GM10847 (cell line): ENCODE data around the gene FRY.

ENCODE experiments used
- POLR2A ChIP-seq: IDR thresholded peaks from 2 replicates; pipeline ENCODE4 v1.6.1; 2011; ENCODE audit not compliant: insufficient read length; ENCODE audit errors: extremely low read depth

The FRY gene

GRCh38 chr13:32127691-32128090 is 96.1 kb downstream of the FRY start:
- TF ChIP-seq POLR2A, result no peak

GRCh38 chr13:32134241-32135055 is 102.9 kb downstream of the FRY start:
- TF ChIP-seq POLR2A, result no peak

- TF ChIP-seq POLR2A, result no peak
These were observed 103.4 kb downstream of the FRY start for GRCh38 chr13:32135056-32135390.

GRCh38 chr13:32135655-32136054 is 104.1 kb downstream of the FRY start:
- no peak for TF ChIP-seq POLR2A

GRCh38 chr13:32136061-32136460 is 104.5 kb downstream of the FRY start:
- no peak for TF ChIP-seq POLR2A

GRCh38 chr13:32136716-32137115 is 105.1 kb downstream of the FRY start:
- no peak for TF ChIP-seq POLR2A

- TF ChIP-seq POLR2A, result no peak
These were observed 107.7 kb downstream of the FRY start for GRCh38 chr13:32139251-32139650.

GRCh38 chr13:32140109-32140508 is 108.5 kb downstream of the FRY start:
- TF ChIP-seq POLR2A, result no peak

- no peak for TF ChIP-seq POLR2A
These were observed 109.9 kb downstream of the FRY start for GRCh38 chr13:32141462-32141861.

GRCh38 chr13:32142115-32142514 is 110.5 kb downstream of the FRY start:
- TF ChIP-seq POLR2A, result no peak

- no peak for TF ChIP-seq POLR2A
These were observed 111.4 kb downstream of the FRY start for GRCh38 chr13:32142956-32143375.

- TF ChIP-seq POLR2A, result no peak
These were observed 115.6 kb downstream of the FRY start for GRCh38 chr13:32147193-32147592.

GRCh38 chr13:32147976-32148375 is 116.4 kb downstream of the FRY start:
- TF ChIP-seq POLR2A, result no peak

GRCh38 chr13:32150239-32150638 is 118.7 kb downstream of the FRY start:
- no peak for TF ChIP-seq POLR2A

GRCh38 chr13:32150794-32151193 is 119.2 kb downstream of the FRY start:
- no peak for TF ChIP-seq POLR2A

- no peak for TF ChIP-seq POLR2A
These were observed 119.7 kb downstream of the FRY start for GRCh38 chr13:32151240-32151639.

GRCh38 chr13:32153056-32153455 is 121.5 kb downstream of the FRY start:
- no peak for TF ChIP-seq POLR2A
